Fibroblast of peridontal ligament (primary cell): ENCODE results near the gene ITGA3.

Experiments
- DNase-seq: peaks from one replicate; pipeline ENCODE4 v3.0.0-alpha.2; 2010; ENCODE audit errors: extremely low read depth

Gene ITGA3

DNA sequence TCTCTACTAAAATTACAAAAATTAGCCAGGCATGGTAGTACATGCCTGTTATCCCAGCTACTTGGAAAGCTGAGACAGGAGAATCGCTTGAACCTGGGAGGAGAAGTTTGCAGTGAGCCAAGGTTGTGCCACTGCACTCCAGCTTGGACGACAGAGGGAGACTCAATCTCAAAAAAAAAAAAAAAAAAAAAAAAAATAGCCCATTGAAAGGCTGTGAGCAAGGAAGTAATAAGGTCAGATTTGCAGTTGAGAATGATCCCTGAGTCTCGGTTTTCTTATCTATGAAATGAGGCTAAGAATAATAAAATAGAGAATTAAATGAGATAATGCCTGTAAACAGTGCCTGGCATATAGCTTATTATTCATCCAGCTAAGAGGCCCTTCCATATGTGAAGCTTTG lies 37.9 kb downstream of the ITGA3 start:
- no peak for DNase-seq

GRCh38 chr17:50094243-50094752 lies 38.4 kb downstream of the ITGA3 start:
- peak; percentile 88 for DNase-seq

GRCh38 chr17:50094753-50095619 lies 39.1 kb downstream of the ITGA3 start, which contains the start of gene PDK2:
PDK2 (plus strand) TSS chr17:50095351; CDS start chr17:50095436, 85 bp downstream.
- peak; percentile 93 for DNase-seq

- DNase-seq, result peak; percentile 19
Measured at GRCh38 chr17:50095626-50096037, 39.7 kb downstream of the ITGA3 start.

- no peak for DNase-seq
Measured at GRCh38 chr17:50096092-50096491, 40.2 kb downstream of the ITGA3 start.

GRCh38 chr17:50096758-50097157 lies 40.8 kb downstream of the ITGA3 start:
- DNase-seq, result no peak

- no peak for DNase-seq
Measured at GRCh38 chr17:50097455-50097854, 41.5 kb downstream of the ITGA3 start.

DNA sequence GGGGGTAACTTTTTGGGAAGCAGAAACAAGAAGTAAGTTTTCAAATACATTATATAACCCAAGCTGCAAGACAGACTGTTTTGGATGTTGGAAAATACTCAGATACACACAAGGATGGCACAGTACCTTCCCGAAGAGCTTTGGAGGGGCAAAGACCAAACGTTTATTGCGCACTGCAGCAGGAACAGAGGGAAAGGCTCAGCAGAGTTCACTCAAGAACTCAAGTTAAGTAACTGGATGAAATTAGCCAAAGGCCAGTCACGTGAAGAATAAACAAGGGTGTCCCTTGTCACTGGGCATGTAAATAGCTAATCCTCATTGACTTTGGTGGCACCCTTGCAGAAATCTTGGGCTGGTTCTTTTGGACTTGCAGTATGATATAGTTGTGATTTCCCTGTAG lies 42.0 kb downstream of the ITGA3 start:
- DNase-seq, result no peak

DNA sequence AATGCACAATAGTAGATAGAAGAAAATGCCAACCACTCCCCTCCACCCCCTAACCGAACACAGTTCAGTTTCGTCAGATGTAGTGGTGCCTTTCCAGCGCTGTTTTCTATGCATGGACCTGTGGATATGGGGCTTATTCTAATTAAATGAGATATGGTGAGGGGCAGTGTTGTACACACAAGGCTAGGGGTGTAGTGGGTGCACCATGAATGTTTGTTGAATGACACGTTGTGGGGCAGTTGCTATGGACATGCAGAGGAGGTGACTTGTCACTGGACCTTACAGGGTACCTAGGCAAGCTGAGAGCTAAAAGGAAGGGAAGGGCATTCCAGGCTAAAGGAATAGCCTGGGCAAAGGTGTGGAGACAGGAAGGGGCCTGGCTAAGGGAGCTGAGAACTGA lies 42.7 kb downstream of the ITGA3 start:
- no peak for DNase-seq

DNA sequence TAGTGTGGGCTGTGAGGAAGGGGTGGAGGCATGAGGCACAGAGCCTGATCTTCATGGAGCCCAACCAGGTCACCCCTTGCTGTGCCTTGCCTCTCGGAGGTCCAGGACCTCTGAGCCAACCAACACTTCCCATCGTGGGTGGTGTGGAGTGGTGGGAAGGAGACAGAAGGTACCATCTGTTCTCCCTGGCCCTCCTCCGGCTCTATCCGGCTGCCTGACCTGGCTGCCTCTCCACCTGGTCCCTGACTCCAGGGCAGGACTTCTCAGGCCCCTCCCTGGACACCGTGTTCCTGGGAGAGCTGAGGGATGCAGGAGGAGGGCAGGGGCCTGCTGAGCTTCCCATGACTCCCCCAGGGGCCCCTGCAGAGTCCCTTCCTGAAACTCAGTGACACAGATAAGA lies 43.1 kb downstream of the ITGA3 start:
- no peak for DNase-seq

- DNase-seq, result no peak
Measured at GRCh38 chr17:50100480-50100883, 44.6 kb downstream of the ITGA3 start.

GRCh38 chr17:50100921-50101345 lies 45.0 kb downstream of the ITGA3 start:
- DNase-seq, result peak; percentile 14

GRCh38 chr17:50101346-50102163 lies 45.6 kb downstream of the ITGA3 start:
- DNase-seq, result peak; percentile 44

DNA sequence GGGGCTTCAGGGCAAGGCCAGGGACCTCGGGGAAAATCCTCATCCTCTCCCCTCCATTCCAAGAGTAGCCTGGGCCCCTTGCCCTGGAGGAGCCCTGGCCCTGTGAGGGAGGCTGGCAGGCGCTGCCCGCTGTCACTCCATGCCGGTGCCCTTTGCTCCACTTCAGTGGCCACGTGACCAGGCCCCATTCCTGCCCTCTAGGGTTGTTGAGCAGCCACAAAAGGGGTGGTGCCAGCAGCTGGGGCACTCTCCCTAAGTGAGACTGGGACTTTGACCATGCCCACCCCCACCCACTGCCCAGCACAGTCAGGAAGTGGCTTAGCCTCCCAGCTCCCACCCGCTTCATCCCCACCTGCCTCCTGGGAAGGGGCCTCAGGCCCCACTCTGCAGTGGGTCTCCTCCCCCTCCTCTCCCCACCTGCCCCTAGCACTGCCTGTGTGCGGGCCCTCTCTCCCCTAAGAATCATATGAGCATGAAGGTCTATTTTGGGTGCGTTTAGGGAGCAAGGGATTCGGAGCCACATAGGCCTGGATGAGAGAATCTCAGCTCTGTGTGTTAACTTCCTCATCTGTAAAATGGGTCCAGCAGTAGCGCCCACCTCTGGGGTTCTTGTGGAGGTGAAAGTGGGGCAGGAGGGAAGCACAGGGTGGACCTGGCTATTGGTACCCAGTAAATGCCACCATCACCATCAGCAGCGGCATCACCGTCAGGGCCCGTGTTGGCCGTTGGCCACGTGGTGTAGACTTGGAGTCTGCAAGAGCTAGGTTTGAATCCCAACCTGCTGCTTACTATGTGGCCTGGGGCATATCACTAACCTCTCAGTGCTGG lies 46.5 kb downstream of the ITGA3 start:
- no peak for DNase-seq

DNA sequence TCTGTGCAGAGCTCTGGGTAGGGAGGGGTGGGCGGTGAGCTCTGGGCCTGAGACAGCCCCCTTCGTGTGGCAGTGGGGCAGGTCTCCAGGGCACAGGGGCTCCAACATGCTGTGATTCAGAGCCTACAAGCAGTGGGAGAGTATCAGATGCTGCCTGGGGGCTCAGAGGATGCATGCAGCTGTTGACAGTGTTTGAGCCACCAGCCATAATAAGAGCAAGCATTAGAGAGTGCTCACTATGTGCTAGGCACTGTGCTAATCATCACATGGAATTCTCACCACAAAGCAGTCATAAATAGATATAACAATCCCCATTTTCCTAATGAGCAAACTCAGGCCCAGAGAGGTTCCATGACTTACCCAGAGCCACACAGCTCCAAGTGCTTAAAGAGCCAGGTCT lies 47.3 kb downstream of the ITGA3 start:
- no peak for DNase-seq

- no peak for DNase-seq
Measured at GRCh38 chr17:50103941-50104340, 48.0 kb downstream of the ITGA3 start.

DNA sequence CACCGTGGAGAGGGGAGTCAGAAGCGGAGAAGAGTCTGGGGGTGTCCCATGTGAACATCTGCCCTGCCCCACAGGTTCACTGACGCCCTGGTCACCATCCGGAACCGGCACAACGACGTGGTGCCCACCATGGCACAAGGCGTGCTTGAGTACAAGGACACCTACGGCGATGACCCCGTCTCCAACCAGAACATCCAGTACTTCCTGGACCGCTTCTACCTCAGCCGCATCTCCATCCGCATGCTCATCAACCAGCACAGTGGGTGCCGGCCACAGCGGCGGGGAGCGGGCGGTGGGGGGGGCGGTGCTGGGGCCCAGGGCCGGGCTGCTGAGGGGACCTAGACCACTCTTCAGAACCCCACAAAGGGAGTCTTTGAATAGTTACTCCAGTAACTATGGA lies 49.9 kb downstream of the ITGA3 start:
- no peak for DNase-seq

GRCh38 chr17:50106393-50107131 lies 50.7 kb downstream of the ITGA3 start:
- no peak for DNase-seq

DNA sequence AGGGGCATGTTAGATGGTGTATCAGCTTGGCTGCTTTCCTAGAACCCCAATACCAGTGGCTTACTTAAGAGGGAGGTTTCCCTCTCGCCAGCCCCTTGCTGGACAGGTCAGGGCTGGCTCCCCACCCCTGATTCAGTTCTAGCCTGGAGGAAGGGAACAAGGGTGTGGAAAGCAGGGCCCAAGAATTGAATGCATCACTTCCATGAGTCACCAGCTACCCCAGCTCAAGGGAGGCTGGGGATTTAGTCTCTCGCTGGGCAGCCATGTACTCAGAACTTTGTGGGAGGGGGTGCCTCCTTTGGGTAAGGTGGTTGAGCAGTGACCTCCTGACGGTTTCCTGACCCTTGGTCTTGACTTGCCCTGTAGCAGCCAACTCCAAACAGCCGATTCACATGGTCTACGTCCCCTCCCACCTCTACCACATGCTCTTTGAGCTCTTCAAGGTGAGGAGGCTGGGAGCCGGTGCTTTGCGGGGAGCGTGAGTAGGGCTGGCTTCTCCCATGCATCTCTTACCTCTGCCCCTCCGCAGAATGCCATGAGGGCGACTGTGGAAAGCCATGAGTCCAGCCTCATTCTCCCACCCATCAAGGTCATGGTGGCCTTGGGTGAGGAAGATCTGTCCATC lies 52.0 kb downstream of the ITGA3 start:
- peak; percentile 46 for DNase-seq

DNA sequence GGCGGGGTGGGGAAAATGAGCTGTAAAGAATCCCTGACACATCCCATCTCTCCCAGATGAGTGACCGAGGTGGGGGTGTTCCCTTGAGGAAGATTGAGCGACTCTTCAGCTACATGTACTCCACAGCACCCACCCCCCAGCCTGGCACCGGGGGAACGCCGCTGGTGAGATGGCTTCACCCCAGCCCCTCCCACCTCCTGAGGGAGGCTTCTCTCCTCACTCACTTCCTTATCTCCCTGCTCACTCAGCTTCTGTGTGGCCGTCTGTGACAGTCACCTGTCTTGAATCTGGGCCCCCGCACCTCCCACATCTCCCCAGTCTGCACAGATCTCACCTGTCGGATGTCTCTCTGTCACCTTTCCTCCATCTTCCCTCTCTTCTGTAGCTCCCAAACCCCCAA lies 52.6 kb downstream of the ITGA3 start:
- no peak for DNase-seq
